HS-27A (cell line): Measurements from ENCODE around the gene SPAST.
"Not testable (repeated sequence)": the region's sequence is repeated elsewhere in the genome, so short reads cannot be mapped to it uniquely, and the experiment has no call there.

Experiments used
- DNase-seq: peaks from one replicate; pipeline ENCODE4 v3.0.0-alpha.2; 2012; ENCODE audit warnings: low read depth, missing footprints

Gene SPAST

DNA sequence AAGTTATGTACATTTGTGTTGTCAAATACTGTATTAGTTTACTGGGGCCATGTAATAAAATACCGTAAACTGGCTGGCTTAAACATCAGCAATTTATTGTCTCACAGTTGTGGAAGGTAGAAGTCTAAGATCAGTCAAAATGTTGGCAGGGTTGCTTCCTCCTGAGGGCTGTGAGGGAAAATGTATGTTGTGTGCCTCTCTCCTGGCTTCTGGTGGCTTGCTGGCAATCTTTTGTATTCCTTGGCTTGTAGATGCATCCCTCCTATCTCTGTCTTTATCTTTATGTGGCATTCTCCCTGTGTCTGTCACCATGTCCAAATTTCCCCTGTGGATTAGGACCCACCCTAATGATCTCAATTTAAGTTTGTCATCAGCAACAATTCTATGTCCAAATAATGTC is 65.3 kb downstream of the SPAST start:
- DNase-seq = no peak

DNA sequence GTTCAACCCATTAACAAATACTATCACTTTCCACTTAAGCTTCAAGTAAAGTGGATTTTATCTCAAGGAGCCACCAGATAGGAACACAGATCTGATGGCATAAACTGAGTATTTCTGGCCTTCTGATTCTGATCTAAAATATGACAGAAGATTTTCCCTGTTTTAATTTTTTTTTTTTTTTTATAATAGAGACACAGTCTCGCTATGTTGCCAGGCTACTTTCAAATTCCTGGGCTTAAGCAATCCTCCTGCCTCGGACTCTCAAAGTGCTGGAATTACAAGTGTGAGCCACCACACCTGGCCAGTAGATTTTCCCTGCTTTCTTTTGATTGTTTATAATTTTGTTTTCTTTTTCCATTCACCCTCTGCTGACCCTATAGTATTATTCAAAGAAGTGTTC is 65.7 kb downstream of the SPAST start:
- DNase-seq = no peak

DNA sequence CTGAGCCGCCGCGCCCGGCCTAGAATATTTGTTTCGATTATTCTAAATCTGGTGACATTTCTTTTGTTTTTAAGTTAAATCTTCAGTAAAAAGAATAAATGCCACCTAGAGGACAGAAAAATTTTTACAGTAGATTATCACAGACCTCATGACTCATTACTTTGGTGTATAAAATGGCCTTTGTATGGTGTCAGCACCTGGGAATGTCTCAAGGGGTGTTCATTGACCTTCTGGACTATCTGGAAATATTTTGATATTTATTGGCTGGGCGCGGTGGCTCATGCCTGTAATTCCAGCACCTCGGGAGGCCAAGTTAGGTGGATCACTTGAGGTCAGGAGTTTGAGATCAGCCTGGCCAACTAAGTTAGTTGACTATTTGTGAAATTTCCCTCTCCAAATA is 72.1 kb downstream of the SPAST start:
- peak; percentile 76 for DNase-seq

DNA sequence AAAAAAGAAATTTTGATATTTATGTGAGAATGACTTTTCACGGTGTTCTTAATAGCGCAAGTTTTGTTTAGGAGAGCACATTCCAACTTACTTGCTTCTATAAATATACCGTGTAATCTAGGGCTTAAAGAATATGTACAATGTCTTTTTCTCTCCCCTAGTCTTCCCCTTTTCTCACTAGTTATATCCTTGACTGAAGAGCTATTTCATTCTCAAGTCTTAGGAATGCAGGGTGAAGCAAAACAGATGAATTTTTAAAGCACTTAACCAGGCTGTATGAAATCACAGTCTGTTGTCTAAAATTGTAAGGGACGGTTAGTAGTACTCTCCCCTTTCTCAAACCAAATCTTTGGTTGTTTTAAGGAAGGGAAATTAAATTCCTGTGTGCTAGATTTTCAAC is 72.7 kb downstream of the SPAST start:
- DNase-seq = peak; percentile 3

DNA sequence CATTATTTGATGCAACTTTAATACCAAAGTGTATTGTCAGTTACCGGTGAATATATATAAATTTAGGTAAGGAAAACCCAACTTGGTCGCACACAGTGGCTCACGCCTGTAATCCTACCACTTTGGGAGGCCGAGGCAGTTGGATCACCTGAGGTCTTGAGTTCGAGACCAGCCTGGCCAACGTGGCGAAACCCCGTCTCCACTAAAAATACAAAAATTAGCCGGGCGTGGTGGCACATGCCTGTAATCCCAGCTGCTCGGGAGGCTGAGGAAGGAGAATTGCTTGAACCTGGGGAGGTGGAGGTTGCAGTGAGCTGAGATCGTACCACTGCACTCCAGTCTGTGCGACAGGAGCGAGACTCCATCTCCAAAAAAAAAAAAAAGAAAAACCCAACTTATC is 88.2 kb downstream of the SPAST start:
- DNase-seq = not testable (repeated sequence)

DNA sequence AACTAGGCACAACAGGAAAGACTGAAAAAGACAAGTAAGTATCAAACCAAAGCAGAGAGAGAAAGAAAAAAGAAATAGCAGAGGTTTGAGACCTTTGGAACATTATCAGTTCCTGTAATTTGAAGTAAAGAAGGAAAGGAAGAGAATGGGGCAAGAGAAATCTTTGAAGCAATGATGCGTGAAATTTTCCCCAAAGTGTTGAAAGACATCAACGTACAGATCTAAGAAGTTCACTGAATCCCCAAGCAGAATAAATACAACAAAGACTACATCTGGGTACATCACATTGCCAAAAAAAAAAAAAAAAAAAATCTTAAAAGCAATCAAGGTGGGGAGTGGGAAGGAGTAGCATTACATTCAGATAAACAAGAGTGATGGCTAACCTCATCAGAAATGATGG is 96.3 kb downstream of the SPAST start:
- no peak for DNase-seq

DNA sequence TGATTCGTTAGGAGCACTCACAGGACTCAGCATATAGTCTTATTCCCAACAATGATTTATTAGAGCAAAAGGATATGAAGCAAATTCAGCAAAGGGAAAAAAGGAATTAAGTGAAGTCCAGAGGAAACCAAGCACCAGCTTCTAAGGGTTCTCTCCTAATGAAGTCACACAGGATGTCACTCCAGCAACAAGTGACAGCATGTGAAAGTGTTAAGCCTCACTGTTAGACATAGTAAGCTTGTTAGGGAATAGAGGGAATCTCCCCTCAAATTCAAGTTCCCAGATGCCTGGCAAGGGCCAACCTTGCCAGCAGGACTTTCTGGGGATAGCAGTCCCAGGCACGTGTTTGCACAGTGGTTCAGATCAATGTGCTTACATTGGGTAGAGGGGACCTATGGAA is 97.9 kb downstream of the SPAST start:
- DNase-seq = no peak

DNA sequence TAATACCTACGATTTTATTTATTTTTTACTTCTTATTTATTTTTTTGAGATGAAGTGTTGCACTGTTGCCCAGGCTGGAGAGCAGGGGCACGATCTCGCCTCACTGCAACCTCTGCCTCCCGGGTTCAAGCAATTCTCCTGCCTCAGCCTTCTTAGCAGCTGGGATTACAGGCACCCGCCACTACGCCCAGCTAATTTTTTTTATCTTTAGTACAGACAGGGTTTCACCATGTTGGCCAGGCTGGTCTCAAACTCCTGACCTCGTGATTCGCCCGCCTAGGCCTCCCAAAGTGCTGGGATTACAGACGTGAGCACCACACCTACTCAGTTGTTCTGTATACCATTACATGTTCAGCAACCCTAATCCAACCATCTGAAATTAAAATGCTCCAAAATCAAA is 100.9 kb downstream of the SPAST start:
- not testable (repeated sequence) for DNase-seq

DNA sequence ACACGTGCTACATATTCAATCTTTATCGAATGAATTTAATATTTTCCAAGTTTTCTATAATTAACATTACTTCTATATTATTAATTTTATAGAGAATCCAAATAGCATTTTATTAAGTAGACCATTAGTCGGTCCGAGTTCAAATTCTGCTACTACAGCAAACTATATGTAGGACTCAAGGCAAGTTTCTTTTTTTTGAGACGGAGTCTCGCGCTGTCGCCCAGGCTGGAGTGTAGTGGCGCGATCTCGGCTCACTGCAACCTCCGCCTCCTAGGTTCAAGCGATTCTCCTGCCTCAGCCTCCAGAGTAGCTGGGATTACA is 101.6 kb downstream of the SPAST start:
- DNase-seq = not testable (repeated sequence)

DNA sequence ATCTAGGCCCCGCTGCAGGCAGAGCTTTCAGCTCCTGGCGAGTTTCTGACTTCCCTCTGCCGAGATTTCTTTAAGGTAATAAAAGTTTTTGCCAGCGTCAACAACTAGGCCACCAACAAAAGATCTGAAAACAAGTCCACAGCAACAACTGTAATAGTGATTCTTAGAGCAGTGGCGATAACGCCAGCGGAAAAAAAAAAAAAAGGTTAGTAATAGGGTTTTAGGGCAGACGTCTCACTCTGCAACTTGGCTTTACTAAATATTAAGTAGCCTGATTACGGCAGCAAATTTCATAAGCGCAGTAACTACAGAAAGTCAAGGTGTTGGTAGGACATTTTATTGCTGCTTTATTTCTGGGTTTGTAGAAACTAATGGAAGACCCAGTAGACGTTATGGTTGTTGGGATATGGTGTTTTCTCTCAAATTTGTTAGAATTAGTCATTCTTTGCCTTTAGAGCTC is 102.8 kb downstream of the SPAST start:
- DNase-seq = no peak

DNA sequence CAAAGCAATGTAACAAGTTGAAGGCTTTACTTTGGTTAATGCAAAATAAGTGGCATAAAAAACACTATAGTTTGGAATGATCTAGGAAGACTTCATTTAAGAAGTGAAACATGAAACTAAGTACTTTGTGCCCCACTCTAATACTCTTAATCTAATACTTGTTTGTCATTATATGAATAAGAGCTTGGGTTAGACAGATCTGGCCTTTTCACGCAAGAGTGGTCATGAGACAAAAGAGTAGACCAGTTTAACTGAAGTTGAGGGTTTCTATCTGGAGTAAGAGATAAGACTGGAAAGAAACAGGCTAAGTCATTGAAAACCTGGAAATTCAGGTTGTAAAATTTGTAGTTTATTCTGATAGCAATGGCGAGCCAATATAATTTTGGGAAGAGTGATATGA is 105.2 kb downstream of the SPAST start:
- no peak for DNase-seq

DNA sequence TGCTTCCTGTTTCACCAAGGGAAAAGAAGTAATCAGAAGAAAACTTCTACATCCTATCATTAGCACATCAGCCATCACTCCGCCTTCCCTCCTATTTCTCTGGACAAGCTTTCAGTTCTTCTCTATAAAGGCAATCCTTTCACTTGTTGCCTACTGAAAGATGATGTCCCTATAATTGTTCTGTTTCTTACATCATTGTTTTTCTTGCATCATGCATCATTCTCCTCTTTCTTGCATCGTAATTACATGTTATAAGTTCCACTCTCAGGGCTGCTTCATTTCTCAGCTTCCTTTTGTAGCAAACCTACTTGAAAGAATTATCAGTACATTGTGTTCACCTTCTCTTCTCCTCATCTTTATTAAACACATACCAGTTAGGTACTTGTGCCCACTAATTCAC is 109.5 kb downstream of the SPAST start:
- DNase-seq = no peak

DNA sequence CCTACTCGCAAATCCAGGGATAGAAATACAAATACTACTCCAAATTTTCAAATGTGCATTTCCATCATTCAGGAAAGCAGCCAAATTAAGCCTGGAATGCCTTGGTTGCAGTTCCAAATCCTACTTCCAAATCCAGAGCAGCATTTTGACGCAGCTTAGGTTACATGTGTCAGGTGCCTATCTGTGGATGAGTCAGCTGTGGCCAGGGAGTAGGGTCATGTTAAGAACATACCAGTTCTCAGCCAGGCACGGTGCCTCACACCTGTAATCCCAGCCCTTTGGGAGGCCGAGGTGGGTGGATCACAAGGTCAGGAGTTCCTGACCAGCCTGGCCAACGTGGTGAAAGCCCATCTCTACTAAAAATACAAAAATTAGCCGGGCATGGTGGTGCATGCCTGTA is 119.3 kb downstream of the SPAST start:
- DNase-seq = no peak

DNA sequence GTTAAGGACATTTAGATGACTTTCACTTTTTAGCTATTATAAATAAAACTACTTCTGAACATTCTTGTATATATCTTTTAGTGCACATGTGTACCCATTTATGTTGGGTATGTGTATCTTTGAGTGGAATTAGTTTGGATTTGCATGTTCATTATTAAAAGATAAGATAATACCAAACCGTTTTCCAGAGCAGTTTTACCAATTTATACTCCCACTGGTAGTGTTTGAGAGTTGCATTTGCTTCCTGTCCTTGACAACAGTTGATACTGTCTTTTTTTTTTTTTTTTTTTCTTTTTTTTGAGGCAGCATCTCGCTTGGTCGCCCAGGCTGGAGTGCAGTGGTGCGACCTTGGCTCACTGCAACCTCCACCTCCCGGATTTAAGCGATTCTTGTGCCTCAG is 125.7 kb downstream of the SPAST start:
- no peak for DNase-seq

DNA sequence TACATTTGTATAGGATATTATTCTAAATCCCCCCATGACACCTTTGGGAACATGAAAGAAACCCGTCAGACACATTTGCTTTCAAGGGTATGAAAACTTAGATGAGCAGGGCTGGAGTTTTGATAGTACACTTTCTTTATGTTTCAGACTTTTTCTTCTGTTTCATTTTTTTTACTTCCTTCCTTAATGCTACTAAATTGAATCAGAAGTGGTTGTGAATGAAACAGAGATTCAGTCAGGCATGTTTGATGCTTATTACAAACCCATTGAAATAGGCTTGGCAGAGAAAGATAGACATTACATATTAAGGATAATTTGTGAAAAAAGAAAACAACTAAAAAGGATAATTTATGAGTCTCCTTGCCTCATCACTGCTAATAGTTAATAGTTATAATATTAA is 129.1 kb downstream of the SPAST start:
- DNase-seq = no peak

DNA sequence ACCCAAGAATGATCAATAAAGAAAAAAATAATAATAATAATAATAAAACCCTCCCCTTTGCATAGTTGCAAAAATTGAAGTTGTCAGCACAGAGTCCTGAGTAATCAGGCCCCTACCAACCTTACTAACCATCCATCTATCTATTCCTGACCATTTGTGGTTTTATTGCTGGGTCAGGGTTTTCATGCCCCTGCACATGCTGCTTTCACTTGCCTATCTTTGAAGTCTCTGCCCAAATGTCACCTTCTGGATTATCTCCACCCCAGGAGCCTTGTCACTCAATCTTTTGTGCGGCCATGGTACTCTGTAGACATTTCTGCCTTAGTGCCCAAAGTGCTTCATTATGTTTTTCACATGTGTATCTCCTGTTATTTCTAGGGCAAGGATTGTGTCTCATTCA is 137.5 kb downstream of the SPAST start:
- DNase-seq = no peak

DNA sequence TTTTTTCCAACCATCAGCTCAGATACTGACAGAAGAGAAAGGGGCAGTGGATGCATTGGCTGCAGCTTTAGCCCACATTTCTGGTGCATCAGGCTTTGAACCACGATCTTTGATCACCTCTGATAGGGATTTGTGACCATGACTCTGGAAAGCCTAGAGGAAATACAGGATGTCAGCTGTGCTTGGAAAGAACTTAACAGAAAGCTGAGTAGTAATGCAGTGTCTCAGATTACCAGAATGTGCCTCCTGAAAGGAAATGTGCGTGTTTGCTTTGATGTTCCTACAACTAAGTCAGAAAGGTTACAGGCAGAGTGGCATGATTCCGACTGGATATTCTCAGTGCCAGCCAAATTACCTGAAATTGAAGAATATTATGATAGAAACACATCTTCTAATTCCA is 140.1 kb downstream of the SPAST start:
- not testable (repeated sequence) for DNase-seq
